ENCODE results near the gene ZBTB18.

The ZBTB18 gene

GRCh38 chr1:244062156-244062725 is 11.2 kb downstream of the ZBTB18 start:
- no peak for DNase-seq (ENCODE audit: low read depth, low spot score)

DNA sequence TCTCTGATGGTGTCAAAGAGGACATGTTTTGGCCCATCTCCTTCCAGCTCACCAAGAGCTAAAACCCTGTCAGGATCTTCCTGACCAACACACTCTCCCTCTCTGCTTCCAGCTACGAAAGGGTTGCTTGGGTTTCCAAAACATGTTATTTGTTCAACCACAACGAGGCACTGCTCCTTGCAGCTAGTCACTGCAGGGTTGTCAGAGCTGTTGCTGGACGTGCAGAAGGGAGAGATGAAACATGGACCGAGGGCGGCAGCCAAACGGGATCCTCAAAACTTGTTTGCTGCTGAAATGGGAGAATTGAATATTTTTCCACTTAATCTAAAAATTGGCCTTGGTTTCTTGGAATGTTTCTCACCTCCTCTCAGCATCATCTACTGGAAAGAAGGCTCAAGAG is 12.4 kb downstream of the ZBTB18 start:
- no peak for DNase-seq (ENCODE audit: low read depth, low spot score)

DNA sequence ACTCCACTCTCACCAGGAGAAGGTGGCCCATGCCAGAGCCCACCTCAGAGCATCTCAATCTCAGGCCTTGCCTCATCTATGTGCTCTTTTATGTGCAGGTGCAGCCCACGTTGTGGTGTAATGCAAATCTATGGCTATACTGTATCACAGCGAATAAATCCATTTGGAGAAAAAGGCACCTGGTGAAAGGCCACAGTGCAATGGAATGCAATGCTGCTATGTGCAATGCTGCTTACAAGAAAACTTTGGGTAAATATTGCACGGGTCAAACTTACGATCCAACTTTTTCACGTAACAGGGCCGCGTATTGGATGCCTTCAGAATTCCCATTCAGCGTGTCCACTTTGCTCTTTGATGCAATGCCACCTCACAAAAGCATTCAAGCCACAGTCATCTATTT is 13.5 kb downstream of the ZBTB18 start:
- DNase-seq (ENCODE audit: low read depth, low spot score), result no peak

- DNase-seq (ENCODE audit: low read depth, low spot score), result peak; percentile 30
These were observed 14.1 kb downstream of the ZBTB18 start for GRCh38 chr1:244065063-244065793.

- peak; percentile 72 for DNase-seq (ENCODE audit: low read depth, low spot score)
These were observed 14.9 kb downstream of the ZBTB18 start for GRCh38 chr1:244065960-244066388.

DNA sequence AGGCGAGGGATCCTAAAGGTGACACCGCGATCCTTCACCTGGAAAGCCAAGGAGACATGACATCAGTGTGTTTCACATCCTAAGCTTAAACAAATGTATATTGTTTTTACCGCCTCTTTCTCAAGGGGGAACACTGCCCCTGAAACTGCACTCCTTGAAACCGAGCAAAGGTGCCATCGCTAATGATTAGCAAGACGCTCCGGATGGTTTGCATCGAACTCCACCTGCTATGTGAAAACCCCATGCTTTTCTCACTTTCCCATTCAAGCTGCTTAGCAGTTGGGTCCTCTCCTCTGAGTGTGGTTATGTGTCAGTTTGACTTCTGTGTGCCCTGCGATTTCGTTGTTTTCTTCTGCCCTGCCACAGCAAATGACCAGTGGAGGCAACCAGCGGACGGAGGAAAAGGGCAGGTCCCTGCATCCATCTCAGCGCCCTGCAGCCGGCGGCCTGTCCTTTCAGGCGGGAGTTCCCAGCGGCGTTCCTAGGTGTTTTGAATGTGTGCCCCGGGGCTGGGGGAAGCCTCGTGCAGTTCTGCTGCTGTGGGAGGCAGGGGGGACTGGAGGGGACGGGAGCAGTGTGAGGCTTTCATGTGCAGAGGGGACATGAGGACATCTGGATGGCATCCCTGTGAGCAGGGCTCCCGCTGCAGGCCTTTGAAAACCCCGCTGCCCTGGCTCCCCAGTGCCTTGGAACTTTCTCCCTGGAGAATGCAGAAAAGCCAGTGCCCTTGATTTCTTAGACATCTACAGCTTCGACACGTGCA is 16.1 kb downstream of the ZBTB18 start:
- no peak for DNase-seq (ENCODE audit: low read depth, low spot score)

GRCh38 chr1:244067893-244068292 is 16.8 kb downstream of the ZBTB18 start:
- DNase-seq (ENCODE audit: low read depth, low spot score), result peak; percentile 41

- peak; percentile 50 for DNase-seq (ENCODE audit: low read depth, low spot score)
These were observed 17.5 kb downstream of the ZBTB18 start for GRCh38 chr1:244068567-244068966.

- no peak for DNase-seq (ENCODE audit: low read depth, low spot score)
These were observed 18.3 kb downstream of the ZBTB18 start for GRCh38 chr1:244069326-244069898.

- DNase-seq (ENCODE audit: low read depth, low spot score), result no peak
These were observed 23.6 kb downstream of the ZBTB18 start for GRCh38 chr1:244074559-244075171.

GRCh38 chr1:244075247-244075722 is 24.2 kb downstream of the ZBTB18 start:
- peak; percentile 59 for DNase-seq (ENCODE audit: low read depth, low spot score)

DNA sequence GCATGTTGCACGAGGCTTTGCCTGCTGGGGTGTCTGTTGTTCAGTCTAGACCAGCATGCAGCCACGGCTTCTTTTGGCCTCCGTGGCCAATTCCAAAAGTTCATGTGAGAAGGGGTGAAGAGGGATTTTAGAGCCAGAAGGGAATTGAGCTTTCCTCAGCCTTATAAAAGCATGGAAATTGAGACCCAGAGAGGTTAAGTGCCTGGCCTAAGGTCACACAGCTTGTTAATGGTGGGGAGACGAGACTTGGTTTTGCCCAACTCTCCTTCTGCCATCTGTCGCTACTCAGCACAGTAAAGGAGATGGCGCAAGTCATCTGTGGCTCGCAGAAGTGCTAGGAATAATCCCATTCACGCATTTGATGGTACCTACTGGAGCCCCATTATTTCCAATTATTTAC is 25.7 kb downstream of the ZBTB18 start:
- DNase-seq (ENCODE audit: low read depth, low spot score), result no peak

DNA sequence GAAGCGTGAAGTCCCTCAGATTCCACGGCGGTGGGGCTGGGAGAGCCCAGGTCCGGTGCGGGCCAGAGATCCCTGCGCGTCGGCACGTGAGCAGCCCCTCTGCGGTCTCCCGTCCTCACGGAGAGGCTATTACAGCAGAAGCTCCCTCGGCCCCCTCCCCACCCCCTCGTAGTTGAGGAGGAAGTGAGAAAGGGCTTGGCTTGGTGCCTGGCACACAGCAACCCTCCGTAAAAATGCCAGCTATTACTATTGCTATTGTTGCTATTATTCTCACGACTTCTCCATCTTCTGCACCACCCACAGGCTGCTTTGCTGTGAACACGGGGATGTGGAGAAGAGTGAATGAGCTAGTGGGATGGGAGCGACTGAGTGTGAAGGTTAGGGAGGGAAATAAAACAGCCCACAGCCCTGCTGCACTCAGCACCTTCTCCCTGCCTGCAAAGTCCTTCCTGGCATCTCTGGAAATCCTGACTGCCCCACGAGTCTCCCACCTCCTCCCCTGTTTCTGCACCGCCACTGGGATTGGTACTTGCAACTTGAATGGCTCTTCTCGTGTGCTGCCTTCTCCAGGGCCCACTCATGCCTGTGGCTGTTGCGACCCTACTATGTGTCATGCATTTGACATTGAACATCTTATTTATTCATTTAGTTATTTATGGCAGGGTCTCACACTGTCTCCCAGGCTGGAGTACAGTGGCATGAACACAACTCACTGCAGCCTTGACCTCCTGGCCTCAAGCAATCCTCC is 26.6 kb downstream of the ZBTB18 start:
- DNase-seq (ENCODE audit: low read depth, low spot score), result peak; percentile 79

DNA sequence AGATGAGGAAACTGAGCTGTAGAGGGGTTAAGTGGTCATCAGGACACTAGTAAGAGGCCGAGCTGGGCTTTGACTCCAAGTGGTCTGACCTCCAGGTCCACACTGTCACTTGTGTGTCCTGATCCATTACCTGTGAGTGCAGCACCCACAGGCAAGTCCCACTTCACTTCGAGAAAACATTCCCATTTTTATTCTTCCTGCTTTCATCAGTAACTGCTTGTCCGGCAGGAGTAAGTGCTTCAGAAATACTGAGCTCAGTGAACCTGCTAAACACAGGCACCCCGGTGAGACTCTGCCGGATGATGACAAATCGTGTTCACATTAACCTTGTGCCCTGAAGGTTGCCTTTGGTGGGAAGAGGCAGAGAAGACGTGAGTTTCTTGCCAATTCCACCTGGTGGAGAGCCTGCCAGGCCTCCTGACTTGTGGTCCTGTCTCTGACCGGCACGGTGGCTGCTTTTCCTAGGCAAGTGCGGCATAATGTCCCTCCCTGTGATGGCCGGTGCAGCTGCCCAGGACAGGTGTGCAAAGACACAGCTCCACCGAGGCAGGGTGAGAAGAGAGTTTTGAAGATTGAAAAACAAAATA is 29.4 kb downstream of the ZBTB18 start:
- no peak for DNase-seq (ENCODE audit: low read depth, low spot score)

- DNase-seq (ENCODE audit: low read depth, low spot score), result no peak
These were observed 31.9 kb downstream of the ZBTB18 start for GRCh38 chr1:244082969-244083368.

GRCh38 chr1:244083383-244083943 is 32.4 kb downstream of the ZBTB18 start:
- no peak for DNase-seq (ENCODE audit: low read depth, low spot score)

GRCh38 chr1:244084763-244085162 is 33.7 kb downstream of the ZBTB18 start:
- DNase-seq (ENCODE audit: low read depth, low spot score), result no peak

DNA sequence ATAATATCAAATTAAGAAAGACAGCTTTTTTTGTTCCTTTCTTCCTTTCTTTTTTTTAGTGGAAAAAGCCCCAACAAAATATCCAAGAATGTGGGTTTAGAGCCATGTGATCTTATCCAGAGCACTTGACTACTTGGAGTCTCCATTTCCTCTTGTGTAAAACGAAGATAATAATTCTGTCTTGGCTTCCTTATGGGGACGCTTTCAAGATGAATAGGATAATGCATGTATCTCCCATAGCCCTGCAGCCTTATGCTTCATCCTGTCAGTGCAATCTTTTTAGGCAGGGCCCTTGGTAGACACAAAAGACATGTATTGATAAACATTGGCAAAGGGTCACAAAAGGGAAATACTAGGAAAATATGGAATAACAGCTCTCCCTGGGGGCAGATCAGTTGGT is 34.8 kb downstream of the ZBTB18 start:
- no peak for DNase-seq (ENCODE audit: low read depth, low spot score)

- DNase-seq (ENCODE audit: low read depth, low spot score), result no peak
These were observed 36.0 kb downstream of the ZBTB18 start for GRCh38 chr1:244087021-244087560.

DNA sequence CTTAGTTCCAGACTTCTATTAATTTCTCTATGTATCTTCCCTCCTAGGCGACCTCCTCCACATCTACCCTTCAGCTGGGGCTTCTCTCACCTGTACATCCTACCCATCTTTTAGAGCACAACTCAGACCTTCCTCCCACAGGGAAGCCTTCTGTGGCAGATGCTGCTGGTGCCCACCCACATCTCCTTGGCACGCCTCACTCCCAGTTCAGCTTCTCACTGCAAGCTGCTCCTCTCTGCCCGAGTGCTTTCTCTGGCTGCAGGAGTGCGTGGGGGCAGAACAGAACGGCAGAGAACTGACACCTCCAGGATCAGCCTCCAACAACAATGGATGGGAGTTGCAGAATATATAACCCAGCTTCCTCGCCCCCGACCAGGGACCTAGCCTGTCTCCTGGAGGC is 36.5 kb downstream of the ZBTB18 start:
- no peak for DNase-seq (ENCODE audit: low read depth, low spot score)

Measured in astrocyte of the hippocampus (primary cell).